ENCODE measurements around the gene TFAP2C.

DNA sequence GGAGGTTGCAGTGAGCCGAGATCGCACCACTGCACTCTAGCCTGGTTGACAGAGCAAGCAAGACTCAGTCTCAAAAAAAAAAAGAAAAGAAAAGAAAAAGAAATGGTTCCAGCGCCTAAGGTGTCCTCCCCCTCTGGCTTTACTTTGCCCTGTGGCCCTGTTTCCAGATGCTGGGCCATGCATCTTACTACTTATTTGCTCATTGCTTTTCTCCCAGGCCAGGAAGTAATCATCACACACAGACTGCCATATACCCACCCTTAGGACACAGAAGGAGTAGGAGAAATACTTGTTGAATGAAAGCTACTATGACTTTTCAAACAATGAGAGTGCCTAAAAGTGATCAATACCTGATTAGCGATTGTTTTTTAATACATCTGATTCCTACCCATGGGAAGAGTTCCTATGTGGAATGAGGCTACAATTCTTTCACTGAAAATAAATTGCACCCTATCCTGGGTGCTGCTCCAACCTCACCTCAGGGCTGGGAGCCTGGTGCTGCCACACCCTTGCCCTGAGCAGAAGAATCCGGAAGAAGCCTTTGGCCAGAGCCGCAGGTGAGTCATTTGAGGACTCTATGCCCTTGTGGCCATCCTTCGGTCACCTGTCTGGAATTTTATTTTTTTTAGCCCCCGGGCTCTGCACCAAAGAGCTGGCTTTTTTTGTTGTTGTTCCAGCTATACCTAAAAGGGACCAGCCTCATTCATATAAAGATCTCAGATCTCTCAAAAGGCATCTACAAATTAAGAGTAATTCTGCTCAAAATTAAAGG lies 22.7 kb upstream of the TFAP2C start:
- no peak for TF ChIP-seq ZNF274 (IDR thresholded peaks at IDR 0.05; ENCODE audit: low read depth, low read length)
- no peak for TF ChIP-seq YY1 (IDR thresholded peaks at IDR 0.05; ENCODE audit: insufficient read depth, insufficient read length)
- TF ChIP-seq SUZ12 (IDR thresholded peaks at IDR 0.05; ENCODE audit: extremely low read depth, insufficient read depth, insufficient read length) = no peak
